ENCODE data around the gene GCHFR.

Gene GCHFR

DNA sequence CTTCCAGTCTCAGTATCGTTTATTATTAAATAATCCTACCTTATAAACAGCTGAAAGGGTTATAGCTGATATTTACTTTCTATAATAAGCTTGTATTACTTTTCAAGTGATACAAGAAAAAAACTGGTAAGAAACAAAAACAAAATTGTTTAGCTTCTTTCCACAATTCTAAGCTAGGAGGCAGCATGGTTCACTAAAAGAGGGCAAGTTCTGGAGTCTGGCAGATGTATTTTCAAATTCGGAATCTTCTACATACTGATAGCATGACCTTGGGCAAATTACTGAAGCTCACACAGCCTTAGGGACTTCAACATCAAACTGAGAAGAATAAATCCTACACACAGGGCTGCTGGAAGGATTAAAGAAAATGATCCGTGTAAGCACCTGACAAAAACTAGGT, 21.3 kb downstream of the GCHFR start:
- no peak for DNase-seq

GRCh38 chr15:40785814-40786213, 21.9 kb downstream of the GCHFR start:
- DNase-seq: no peak

DNA sequence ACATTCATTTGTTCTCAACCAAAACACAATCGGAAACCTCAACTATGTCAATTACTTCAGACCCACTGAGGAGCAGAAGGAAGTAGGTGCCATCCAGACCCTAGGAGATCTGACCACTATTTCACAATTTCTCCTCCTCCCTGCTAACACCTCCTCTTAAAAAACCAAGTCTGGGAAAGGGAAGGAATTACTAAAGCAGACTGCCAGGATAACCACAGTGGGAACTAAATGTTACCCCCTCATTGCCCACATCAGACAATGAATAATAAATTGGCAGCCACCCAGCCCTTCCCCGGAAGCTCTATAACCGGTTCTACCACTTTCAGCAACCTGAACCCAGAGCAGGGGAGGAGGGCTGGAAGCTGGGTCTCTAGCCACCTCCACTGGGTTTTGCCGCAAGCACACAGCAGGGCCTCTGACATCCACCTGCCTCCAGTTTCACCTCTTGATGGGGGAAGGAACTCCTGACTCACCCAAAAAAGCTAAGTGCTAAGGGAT, 23.5 kb downstream of the GCHFR start:
- peak; percentile 91 for DNase-seq

DNA sequence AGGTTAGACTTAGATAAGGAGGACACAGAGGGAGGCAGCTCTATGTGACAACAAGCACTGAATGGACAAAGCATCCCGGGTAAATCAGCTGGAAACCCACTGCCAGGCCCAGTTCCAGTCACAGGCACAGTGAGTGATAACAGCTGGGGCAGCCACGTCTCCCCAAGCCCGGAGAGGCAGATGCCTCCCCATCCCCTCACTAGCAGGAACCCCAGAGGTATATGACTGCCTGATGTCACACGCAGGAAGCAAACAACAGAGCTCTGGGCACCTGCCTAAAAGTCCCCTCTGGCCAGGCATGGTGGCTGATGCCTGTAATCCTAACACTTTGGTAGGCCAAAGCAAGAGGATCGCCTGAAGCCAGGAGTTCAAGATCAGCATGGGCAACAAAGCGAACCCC, 24.1 kb downstream of the GCHFR start:
- DNase-seq: peak; percentile 63

DNA sequence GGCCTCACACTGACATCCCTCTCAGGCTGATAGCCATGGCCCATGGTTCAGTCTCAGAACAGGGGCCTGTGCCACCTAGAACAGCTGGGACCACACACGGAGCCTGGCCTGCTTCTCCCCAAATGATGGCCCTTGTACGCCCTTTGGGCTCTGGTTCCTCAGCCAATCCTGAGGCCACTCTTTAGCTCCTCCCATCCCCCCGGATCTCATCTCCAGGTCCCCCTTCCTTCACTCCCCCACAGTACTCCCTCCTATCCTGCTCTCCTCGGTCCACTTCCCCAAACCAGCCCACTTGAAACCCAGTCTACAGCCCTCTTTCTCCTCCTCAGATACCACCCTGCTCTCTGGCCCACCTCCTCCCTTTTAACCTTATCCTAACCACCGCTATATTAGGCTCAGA, 25.3 kb downstream of the GCHFR start:
- no peak for DNase-seq

- no peak for DNase-seq
These were observed 26.1 kb downstream of the GCHFR start for GRCh38 chr15:40789999-40790398.

- DNase-seq: no peak
These were observed 26.9 kb downstream of the GCHFR start for GRCh38 chr15:40790718-40791117.

DNA sequence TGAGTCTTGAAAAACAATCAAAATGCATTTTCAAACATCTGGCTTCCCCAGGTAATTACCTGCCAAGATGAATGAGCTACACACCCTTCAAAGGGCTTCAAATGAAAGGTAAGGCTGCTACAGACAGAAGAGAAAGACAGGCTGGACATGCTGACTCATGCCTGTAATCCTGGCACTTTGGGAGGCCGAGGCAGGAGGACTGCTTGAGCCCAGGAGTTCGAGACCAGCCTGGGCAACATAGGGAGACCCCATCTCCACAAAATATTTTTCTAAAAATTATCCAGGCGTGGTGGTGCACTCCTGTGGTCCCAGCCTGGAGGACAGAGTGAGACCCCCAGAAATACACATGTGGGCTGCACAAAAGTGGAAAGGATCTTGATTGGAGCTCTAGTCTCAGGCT, 28.5 kb downstream of the GCHFR start:
- DNase-seq: no peak

DNA sequence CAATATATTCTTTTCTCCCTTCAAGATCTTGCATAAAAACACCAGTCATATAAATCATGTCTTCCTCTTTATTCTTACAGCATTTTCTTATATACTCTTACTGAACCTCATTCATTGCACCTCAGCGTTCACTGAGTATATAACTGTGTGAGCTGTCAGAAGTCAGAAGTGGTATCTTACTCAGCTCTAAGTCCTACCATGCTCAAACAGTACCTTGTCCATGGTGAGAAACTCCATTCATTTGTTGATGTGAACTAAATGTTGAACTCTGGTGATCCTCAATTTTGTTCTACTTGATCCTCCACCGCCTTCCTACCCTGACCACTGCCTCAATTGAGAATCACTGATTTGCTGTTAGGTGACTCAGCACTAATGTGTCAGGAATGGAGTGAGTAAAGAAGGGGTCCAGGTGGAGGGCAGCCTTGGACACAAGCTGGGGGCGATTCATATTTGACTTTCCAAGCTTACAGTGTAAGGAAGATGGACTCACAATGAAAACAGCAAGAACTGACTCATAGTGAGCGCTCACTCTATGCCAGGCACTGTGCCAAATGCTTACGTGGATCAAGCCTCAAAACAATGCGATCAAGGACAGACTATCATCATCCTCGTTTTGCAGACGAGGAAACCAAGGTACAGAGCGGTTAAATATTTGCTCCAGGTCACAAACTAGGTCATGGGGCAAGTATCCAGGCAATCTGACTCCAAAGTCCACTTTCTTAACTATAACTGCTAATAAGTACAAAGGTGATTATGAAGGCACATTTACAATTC, 29.5 kb downstream of the GCHFR start:
- DNase-seq: no peak

GRCh38 chr15:40796041-40796440, 32.2 kb downstream of the GCHFR start:
- DNase-seq: no peak

GRCh38 chr15:40796512-40796911, 32.6 kb downstream of the GCHFR start:
- no peak for DNase-seq

- no peak for DNase-seq
These were observed 35.7 kb downstream of the GCHFR start for GRCh38 chr15:40799523-40799922.

DNA sequence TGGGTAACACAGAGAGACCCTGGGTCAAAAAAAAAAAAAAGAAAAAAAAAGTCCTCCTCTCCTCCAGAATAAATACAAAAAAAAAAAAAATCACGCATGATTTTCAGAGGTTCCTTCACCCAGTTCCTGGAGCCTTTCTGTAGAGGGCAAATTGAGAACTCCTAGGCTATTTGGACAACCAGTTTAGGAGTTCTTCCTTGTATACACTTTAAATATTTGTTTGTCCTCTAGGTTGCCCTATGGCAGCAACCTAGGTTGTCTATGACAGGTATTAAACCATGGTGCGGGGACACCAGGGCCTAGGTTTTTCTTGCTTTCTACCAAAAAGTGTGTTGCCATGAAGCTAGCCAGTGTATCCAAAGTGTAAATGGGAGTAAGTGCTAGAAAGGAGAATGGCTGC, 39.2 kb downstream of the GCHFR start:
- DNase-seq: no peak

DNA sequence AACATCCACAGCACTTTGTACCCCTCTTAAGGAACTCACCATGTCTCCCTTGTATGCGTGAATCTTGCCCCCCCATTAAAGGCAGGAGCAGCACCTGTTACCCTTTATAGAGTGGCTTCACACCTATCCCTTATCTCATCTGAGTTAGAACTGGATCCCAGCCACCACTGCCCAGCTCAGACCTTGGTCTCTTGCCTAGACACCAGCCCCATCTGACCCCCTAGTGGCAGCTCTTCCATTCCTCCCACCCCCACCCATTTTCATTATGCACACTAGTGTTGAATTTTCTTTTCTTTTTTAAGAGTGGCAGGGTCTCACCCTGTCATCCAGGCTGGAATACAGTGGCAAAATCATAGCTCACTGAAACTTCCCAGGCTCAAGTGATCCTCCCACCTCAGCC, 39.8 kb downstream of the GCHFR start:
- DNase-seq: no peak

GRCh38 chr15:40806672-40807027, 42.8 kb downstream of the GCHFR start:
- DNase-seq: no peak

GRCh38 chr15:40807028-40807887, 43.4 kb downstream of the GCHFR start, which contains the start of the genes DNAJC17 and ZFYVE19:
DNAJC17 (minus strand) TSS chr15:40807473; CDS start chr15:40807446, 27 bp downstream.
ZFYVE19 (plus strand) TSS chr15:40807089; CDS start chr15:40807590, 501 bp downstream.
- DNase-seq: peak; percentile 99

DNA sequence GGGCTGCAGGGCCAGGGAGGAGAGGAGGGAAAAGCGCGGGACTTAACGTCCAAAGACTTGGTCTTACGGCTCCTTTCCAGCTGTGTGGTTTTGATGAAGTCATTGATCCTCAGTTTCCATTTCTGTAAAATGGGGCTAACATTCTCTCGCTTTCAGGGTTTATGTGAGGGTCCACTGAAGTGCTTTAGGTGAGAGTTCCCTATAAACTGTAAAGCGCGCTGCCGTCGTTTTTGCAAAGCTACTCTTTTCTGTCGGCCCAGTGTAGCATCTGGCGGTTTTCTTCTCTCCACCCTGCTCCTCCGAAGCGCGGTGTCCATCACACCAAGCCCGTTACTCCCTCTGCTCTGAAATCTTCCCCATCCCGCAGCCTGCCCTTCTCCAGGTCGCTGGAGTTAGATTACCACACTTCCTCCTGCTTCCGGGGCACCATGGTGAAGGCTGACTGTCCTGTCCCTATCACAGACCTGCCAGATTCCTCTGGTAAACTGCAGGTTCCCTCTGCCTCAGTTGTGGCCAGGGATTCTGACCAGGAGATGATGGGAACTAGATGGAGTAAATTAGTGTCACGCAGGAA, 44.1 kb downstream of the GCHFR start:
- no peak for DNase-seq

DNA sequence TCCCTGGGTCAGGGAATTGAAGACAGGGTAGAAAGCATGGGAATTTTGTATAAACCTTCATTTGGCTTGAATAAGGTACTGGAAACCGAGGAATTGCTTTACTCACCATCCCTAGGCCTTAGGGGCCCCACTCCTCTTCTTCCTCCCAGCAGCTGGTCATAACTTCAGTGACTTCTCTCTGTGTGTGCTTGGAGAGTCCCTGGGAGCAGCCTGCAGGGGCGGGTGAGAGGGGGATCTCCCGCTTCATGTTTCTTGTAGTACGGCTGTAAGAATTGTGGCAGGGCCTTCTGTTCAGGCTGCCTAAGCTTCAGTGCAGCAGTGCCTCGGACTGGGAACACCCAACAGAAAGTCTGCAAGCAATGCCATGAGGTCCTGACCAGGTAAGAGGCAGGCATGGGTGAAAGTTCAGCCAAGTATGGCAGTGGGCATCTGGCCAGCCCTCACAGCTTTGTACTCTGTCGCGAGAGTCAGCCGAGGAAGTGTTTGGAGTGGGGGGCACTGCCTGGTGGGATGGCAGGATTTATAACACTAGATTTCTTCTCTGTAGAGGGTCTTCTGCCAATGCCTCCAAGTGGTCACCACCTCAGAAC, 45.1 kb downstream of the GCHFR start:
- no peak for DNase-seq

- DNase-seq: no peak
These were observed 49.0 kb downstream of the GCHFR start for GRCh38 chr15:40812721-40813425.

- DNase-seq: no peak
These were observed 51.3 kb downstream of the GCHFR start for GRCh38 chr15:40815042-40815698.
